ENCODE data around the gene MAP4K4.

- TF ChIP-seq CTCF (IDR thresholded peaks at IDR 0.05), result no peak
- no peak for TF ChIP-seq POLR2AphosphoS5 (IDR thresholded peaks at IDR 0.05)
- TF ChIP-seq POLR2A (IDR thresholded peaks at IDR 0.05), result no peak
These were observed 18.3 kb upstream of the MAP4K4 start for GRCh38 chr2:101679037-101679726.

All from suprapubic skin (tissue), 4 donors.